ENCODE data around the gene CEMIP2. TPM values are rescaled to one million over a fixed set of nuclear protein-coding genes. Genes with fewer than 3 reads are reported as not detected.
A peak's percentile ranks its signal among the peaks of the same experiment; 100 is the strongest.

CEMIP2 gene
- total RNA-seq, 4 donors from 2014 or later = 7.6 to 34.5 (median 12.3) TPM

- intact Hi-C loops (cut with DNase I) = no loop called here
- H3K9me3 ChIP-seq = no peaks in the 10 kb centered on the region
- no peak for TF ChIP-seq POLR2A (IDR thresholded peaks at IDR 0.05)
- no peak for TF ChIP-seq CTCF (IDR thresholded peaks at IDR 0.05)
- H3K27ac ChIP-seq = peak overlapping the region; percentile 96 to 99 (median 97)
- peak overlapping the region; percentile 77 to 92 (median 84) for H3K4me3 ChIP-seq
- H3K36me3 ChIP-seq = no peaks in the 10 kb centered on the region
- 18 to 30% methylated on average over 3 to 6 of the region's 7 CpGs for WGBS, 2 donors
- peaks cover 24 to 72% (median 31%) of the 10 kb centered on the region in 3 donors for H3K4me1 ChIP-seq
- DNase-seq = no peak
- peaks cover 0 to 4% (median 0%) of the 10 kb centered on the region in 4 donors for H3K27me3 ChIP-seq
These were observed 1.0 kb downstream of the CEMIP2 start for GRCh38 chr9:71767163-71767775.

- intact Hi-C loops (cut with DNase I) = no loop called here
- TF ChIP-seq POLR2A (IDR thresholded peaks at IDR 0.05) = no peak
- no peak for TF ChIP-seq CTCF (IDR thresholded peaks at IDR 0.05)
- peak overlapping the region in 3 of 4 donors; percentile 79 to 92 (median 89) for H3K4me3 ChIP-seq
- H3K36me3 ChIP-seq = no peaks in the 10 kb centered on the region
- peak overlapping the region in 3 of 4 donors; percentile 35 to 98 (median 96) for H3K27ac ChIP-seq
- DNase-seq = no peak
- H3K27me3 ChIP-seq = no peaks in the 10 kb centered on the region
- WGBS, 2 donors = 26 to 36% methylated on average over 4 of the region's 4 CpGs
- H3K4me1 ChIP-seq = peaks cover 24 to 78% (median 31%) of the 10 kb centered on the region in 3 donors
- no peaks in the 10 kb centered on the region for H3K9me3 ChIP-seq
These were observed 1.6 kb downstream of the CEMIP2 start for GRCh38 chr9:71766663-71767062.

GRCh38 chr9:71765693-71766092 is 2.6 kb downstream of the CEMIP2 start:
- TF ChIP-seq CTCF (IDR thresholded peaks at IDR 0.05) = no peak
- TF ChIP-seq POLR2A (IDR thresholded peaks at IDR 0.05) = no peak
- Histone ChIP-seq H3K9me3 (no peaks in the 10 kb centered on the region), H3K27me3 (no peaks in the 10 kb centered on the region), H3K27ac (no peak overlapping the region), H3K4me3 (peak overlapping the region in 1 of 4 donors; percentile 92), H3K4me1 (peaks cover 32 to 88% (median 35%) of the 10 kb centered on the region in 3 donors), H3K36me3 (no peaks in the 10 kb centered on the region)
- DNase-seq = no peak
- WGBS, 2 donors = 65 to 88% methylated on average over 2 of the region's 2 CpGs
- intact Hi-C loops (cut with DNase I) = no loop called here

GRCh38 chr9:71764891-71765290 is 3.4 kb downstream of the CEMIP2 start:
- H3K36me3 ChIP-seq = no peaks in the 10 kb centered on the region
- DNase-seq = no peak
- peaks cover 31 to 91% (median 32%) of the 10 kb centered on the region in 3 donors for H3K4me1 ChIP-seq
- intact Hi-C loops (cut with DNase I) = no loop called here
- H3K27me3 ChIP-seq = no peaks in the 10 kb centered on the region
- WGBS, 2 donors = 57 to 71% methylated on average over 1 of the region's 1 CpG
- no peak overlapping the region for H3K4me3 ChIP-seq
- H3K27ac ChIP-seq = no peak overlapping the region
- TF ChIP-seq POLR2A (IDR thresholded peaks at IDR 0.05) (no peak), CTCF (IDR thresholded peaks at IDR 0.05) (no peak)
- H3K9me3 ChIP-seq = no peaks in the 10 kb centered on the region

- Histone ChIP-seq H3K9me3 (no peaks in the 10 kb centered on the region), H3K4me3 (no peak overlapping the region), H3K27ac (no peak overlapping the region), H3K36me3 (no peaks in the 10 kb centered on the region), H3K4me1 (peaks cover 27 to 89% (median 32%) of the 10 kb centered on the region in 3 donors), H3K27me3 (no peaks in the 10 kb centered on the region)
- 54 to 65% methylated on average over 4 of the region's 4 CpGs for WGBS, 2 donors
- intact Hi-C loops (cut with DNase I) = no loop called here
- TF ChIP-seq POLR2A (IDR thresholded peaks at IDR 0.05) = no peak
- TF ChIP-seq CTCF (IDR thresholded peaks at IDR 0.05) = no peak
- DNase-seq = no peak
These were observed 3.9 kb downstream of the CEMIP2 start for GRCh38 chr9:71764463-71764862.
